KMS-11 (cell line): ENCODE data around the gene DDAH1.

Experiments
- H2AFZ ChIP-seq: fragments of 200-600 bp; sonication (generic); 2 replicates; pipeline ENCODE4 v1.6.1; 2016; ENCODE audit warnings: antibody characterized with exemption, mixed run types, low read depth
- H3K27ac ChIP-seq: fragments of 200-600 bp; sonication (generic); 2 replicates; pipeline ENCODE4 v1.6.1; 2016; ENCODE audit warnings: mild to moderate bottlenecking, mixed run types
- H3K27me3 ChIP-seq: fragments of 200-600 bp; sonication (generic); 2 replicates; pipeline ENCODE4 v1.6.1; 2017; ENCODE audit warnings: mild to moderate bottlenecking, low read depth, mixed run types, moderate library complexity; ENCODE audit not compliant: insufficient read depth
- H3K36me3 ChIP-seq: fragments of 200-600 bp; sonication (generic); 2 replicates; pipeline ENCODE4 v1.6.1; 2017; ENCODE audit warnings: mild to moderate bottlenecking, mixed run types; ENCODE audit not compliant: insufficient read depth
- H3K4me1 ChIP-seq: fragments of 200-600 bp; sonication (generic); 2 replicates; pipeline ENCODE4 v1.6.1; 2016; ENCODE audit warnings: mild to moderate bottlenecking, low read depth, mixed run types; ENCODE audit not compliant: poor library complexity, severe bottlenecking
- H3K4me2 ChIP-seq: fragments of 200-600 bp; sonication (generic); 2 replicates; pipeline ENCODE4 v1.7.0; 2016; ENCODE audit warnings: mild to moderate bottlenecking, mixed run types
- H3K4me3 ChIP-seq: fragments of 200-600 bp; sonication (generic); IDR thresholded peaks from 2 replicates; pipeline ENCODE4 v1.6.1; 2017; ENCODE audit warnings: low read depth, low read length, mixed read lengths; ENCODE audit not compliant: insufficient read depth
- H3K79me2 ChIP-seq: fragments of 200-600 bp; sonication (generic); 2 replicates; pipeline ENCODE4 v1.6.1; 2016; ENCODE audit warnings: low read depth, mixed run types; ENCODE audit not compliant: insufficient read depth
- H3K9ac ChIP-seq: fragments of 200-600 bp; sonication (generic); 2 replicates; pipeline ENCODE4 v1.6.1; 2016; ENCODE audit warnings: mild to moderate bottlenecking, mixed run types
- H4K20me1 ChIP-seq: fragments of 200-600 bp; sonication (generic); 2 replicates; pipeline ENCODE4 v1.6.1; 2016; ENCODE audit warnings: mild to moderate bottlenecking, mixed run types; ENCODE audit not compliant: insufficient read depth
- CTCF ChIP-seq: fragments of 200-600 bp; sonication (generic); conservative IDR thresholded peaks from 2 replicates; pipeline ENCODE4 v1.6.1; 2017; ENCODE audit warnings: low read depth, mild to moderate bottlenecking, antibody characterized with exemption, low read length, moderate library complexity, mixed read lengths

DDAH1 gene

GRCh38 chr1:85459290-85459689 is 5.7 kb downstream of the DDAH1 start:
- no peak for TF ChIP-seq CTCF
- Histone ChIP-seq H2AFZ (no peak overlapping the region), H3K4me3 (no peak overlapping the region), H3K36me3 (no peaks in the 10 kb centered on the region), H3K27ac (no peak overlapping the region), H3K4me2 (no peak overlapping the region), H4K20me1 (no peaks in the 10 kb centered on the region), H3K79me2 (no peaks in the 10 kb centered on the region), H3K9ac (no peak overlapping the region), H3K27me3 (no peaks in the 10 kb centered on the region), H3K4me1 (no peaks in the 10 kb centered on the region)

- Histone ChIP-seq H3K36me3 (no peaks in the 10 kb centered on the region), H3K4me2 (no peak overlapping the region), H4K20me1 (no peaks in the 10 kb centered on the region), H3K27ac (no peak overlapping the region), H3K4me3 (no peak overlapping the region), H3K79me2 (no peaks in the 10 kb centered on the region), H3K9ac (no peak overlapping the region), H3K27me3 (no peaks in the 10 kb centered on the region), H2AFZ (no peak overlapping the region), H3K4me1 (no peaks in the 10 kb centered on the region)
- TF ChIP-seq CTCF = no peak
These were observed 10.7 kb downstream of the DDAH1 start for GRCh38 chr1:85454214-85454613.

- Histone ChIP-seq H2AFZ (no peak overlapping the region), H3K36me3 (no peaks in the 10 kb centered on the region), H4K20me1 (no peaks in the 10 kb centered on the region), H3K4me1 (no peaks in the 10 kb centered on the region), H3K79me2 (no peaks in the 10 kb centered on the region), H3K4me3 (no peak overlapping the region), H3K4me2 (no peak overlapping the region), H3K27ac (no peak overlapping the region), H3K27me3 (no peaks in the 10 kb centered on the region), H3K9ac (no peak overlapping the region)
- TF ChIP-seq CTCF = no peak
These were observed 11.2 kb downstream of the DDAH1 start for GRCh38 chr1:85453640-85454194.

- Histone ChIP-seq H2AFZ (no peak overlapping the region), H3K4me3 (no peak overlapping the region), H4K20me1 (no peaks in the 10 kb centered on the region), H3K79me2 (no peaks in the 10 kb centered on the region), H3K4me2 (no peak overlapping the region), H3K27ac (no peak overlapping the region), H3K36me3 (no peaks in the 10 kb centered on the region), H3K27me3 (no peaks in the 10 kb centered on the region), H3K9ac (no peak overlapping the region), H3K4me1 (no peaks in the 10 kb centered on the region)
- TF ChIP-seq CTCF = no peak
These were observed 12.0 kb downstream of the DDAH1 start for GRCh38 chr1:85452948-85453347.
